Measurements from ENCODE around the gene BCL6. TPM values are rescaled to one million over a fixed set of nuclear protein-coding genes. Genes with fewer than 3 reads are reported as not detected.

BCL6 gene
- total and polyA plus RNA-seq, 9 donors: 46.3 to 91.1 (median 54.7) TPM

DNA sequence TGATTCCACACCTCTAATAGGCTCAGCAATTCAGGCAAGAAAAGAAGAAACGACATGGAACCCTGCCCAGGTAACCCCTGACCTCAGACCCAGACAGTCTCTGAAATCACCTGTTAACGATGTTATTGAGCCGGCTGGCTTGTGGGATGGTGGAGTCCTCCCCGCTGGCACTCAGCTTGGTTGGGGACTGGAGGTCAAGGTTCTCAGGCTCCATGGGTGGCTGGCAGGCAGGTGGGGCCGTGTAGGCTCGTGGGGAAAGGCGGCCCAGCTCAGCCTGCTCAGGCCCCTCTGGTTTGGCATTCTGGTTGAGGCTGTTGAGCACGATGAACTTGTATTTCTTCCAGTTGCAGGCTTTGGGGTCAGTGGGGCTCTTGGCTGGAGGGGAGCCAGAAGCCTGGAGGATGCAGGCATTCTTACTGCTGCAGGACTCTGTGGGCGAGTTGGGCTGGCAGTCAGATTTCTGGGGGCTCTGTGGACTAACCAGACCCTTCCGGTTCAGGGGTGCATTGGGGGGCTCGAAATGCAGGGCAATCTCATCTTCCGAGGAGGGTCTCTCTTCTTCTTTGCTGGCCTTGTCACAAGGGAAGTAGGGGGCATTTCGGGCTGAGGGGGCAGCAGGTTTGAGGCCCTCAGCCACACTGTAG lies 16.2 kb downstream of the BCL6 start:
- Histone ChIP-seq H3K36me3 (no peaks in the 10 kb centered on the region), H3K27ac (no peak overlapping the region), H3K27me3 (no peaks in the 10 kb centered on the region), H3K4me1 (ENCODE audit: insufficient read depth) (no peaks in the 10 kb centered on the region), H3K9me3 (no peaks in the 10 kb centered on the region), H3K4me3 (no peak overlapping the region)
- WGBS, 3 donors: 71 to 72% (median 72%) methylated on average over 12 to 13 of the region's 13 CpGs
- DNase-seq: no peak
- intact Hi-C loops (cut with DNase I): no loop called here
- TF ChIP-seq POLR2A (IDR thresholded peaks at IDR 0.05): no peak
- no peak for TF ChIP-seq EP300 (IDR thresholded peaks at IDR 0.05)
- TF ChIP-seq, protein P1, sequence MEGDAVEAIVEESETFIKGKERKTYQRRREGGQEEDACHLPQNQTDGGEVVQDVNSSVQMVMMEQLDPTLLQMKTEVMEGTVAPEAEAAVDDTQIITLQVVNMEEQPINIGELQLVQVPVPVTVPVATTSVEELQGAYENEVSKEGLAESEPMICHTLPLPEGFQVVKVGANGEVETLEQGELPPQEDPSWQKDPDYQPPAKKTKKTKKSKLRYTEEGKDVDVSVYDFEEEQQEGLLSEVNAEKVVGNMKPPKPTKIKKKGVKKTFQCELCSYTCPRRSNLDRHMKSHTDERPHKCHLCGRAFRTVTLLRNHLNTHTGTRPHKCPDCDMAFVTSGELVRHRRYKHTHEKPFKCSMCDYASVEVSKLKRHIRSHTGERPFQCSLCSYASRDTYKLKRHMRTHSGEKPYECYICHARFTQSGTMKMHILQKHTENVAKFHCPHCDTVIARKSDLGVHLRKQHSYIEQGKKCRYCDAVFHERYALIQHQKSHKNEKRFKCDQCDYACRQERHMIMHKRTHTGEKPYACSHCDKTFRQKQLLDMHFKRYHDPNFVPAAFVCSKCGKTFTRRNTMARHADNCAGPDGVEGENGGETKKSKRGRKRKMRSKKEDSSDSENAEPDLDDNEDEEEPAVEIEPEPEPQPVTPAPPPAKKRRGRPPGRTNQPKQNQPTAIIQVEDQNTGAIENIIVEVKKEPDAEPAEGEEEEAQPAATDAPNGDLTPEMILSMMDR (IDR thresholded peaks at IDR 0.05): no peak

DNA sequence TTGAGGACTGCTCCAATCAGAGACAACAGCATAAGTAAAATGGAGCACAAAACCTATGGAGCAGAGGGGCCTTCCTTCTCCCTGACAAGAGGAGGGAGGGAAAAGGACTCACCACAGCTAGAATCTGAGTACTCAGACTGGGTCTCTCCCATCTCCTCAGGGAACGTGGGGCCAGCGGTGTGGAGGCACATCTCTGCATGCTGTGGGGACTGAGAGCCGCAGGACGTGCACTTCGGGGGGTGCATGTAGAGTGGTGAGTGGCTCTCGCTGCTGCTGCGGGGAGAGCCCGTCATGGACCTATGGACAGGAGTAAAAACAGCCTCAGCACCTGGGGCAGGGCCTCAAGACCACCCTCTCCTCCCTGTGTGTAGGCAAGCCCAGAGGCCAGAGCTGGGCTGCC lies 17.0 kb downstream of the BCL6 start:
- H3K27ac ChIP-seq: no peak overlapping the region
- no peak for DNase-seq
- TF ChIP-seq EP300 (IDR thresholded peaks at IDR 0.05) (no peak), POLR2A (IDR thresholded peaks at IDR 0.05) (no peak)
- TF ChIP-seq, protein P1 (IDR thresholded peaks at IDR 0.05): no peak
- WGBS, 3 donors: 94 to 98% (median 95%) methylated on average over 8 of the region's 8 CpGs
- no peaks in the 10 kb centered on the region for H3K4me1 ChIP-seq (ENCODE audit: insufficient read depth)
- intact Hi-C loops (cut with DNase I): no loop called here
- no peaks in the 10 kb centered on the region for H3K36me3 ChIP-seq
- H3K27me3 ChIP-seq: no peaks in the 10 kb centered on the region
- no peaks in the 10 kb centered on the region for H3K9me3 ChIP-seq
- H3K4me3 ChIP-seq: no peak overlapping the region

DNA sequence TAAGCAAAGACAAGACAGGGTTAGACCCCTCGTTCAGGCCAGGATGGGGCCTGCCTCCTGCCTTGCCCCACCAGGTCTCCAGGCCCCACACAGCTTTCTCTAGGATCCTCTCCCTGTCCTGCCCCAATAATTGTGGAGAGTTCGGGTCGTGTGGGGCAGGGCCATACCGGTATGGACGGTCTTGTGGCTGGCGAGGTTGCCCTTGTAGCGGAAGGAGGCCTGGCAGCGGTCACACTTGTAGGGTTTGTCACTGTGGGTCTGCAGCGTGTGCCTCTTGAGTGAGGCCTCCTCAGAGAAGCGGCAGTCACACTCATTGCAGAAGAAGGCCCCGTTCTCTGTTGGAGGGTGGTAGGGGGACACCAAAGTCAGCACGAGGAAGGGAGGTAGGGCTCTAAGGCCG lies 18.7 kb downstream of the BCL6 start:
- no peak for TF ChIP-seq EP300 (IDR thresholded peaks at IDR 0.05)
- TF ChIP-seq, protein P1 (IDR thresholded peaks at IDR 0.05): no peak
- Histone ChIP-seq H3K9me3 (no peaks in the 10 kb centered on the region), H3K27ac (no peak overlapping the region), H3K4me3 (no peak overlapping the region), H3K27me3 (no peaks in the 10 kb centered on the region), H3K4me1 (ENCODE audit: insufficient read depth) (no peaks in the 10 kb centered on the region), H3K36me3 (no peaks in the 10 kb centered on the region)
- WGBS, 3 donors: 94 to 96% (median 95%) methylated on average over 13 of the region's 13 CpGs
- intact Hi-C loops (cut with DNase I): no loop called here
- no peak for DNase-seq

DNA sequence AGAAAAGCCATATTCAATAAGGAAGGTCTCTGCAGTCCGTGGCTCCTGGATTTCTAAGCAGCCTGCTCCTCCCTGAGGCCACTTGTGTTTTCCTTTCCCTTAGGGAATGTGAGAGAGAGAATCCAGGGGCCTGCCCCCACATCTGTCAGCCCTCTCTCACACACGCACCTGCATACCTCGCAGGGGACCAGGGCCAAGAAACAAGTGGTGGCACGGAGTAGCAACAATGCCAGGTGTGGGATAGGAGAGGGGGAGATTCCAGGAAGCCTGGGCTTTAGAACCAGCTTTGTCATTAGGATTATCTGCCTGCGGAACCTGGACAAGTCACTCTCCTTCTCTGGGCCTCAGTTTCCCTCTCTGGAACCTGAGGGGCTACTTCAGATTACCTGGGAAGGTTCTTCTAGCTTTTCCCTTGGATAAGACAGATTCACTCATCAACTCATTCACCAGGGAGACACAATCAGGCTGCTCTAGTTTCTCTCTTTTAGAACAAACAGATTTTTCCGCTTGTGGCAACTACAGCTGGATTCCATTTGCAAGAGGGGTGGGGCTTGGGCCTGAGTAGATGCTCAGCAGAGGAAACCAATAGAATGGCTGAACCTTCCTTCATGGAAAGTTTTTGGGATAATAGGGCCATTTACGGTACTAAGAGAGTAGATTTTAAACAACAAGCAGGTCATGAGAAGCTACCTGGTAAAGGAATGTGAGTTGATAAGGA lies 19.5 kb downstream of the BCL6 start:
- H3K4me3 ChIP-seq: no peak overlapping the region
- TF ChIP-seq, protein P1 (IDR thresholded peaks at IDR 0.05): no peak
- TF ChIP-seq POLR2A (IDR thresholded peaks at IDR 0.05) (no peak), EP300 (IDR thresholded peaks at IDR 0.05) (no peak)
- H3K4me1 ChIP-seq (ENCODE audit: insufficient read depth): no peaks in the 10 kb centered on the region
- H3K27me3 ChIP-seq: no peaks in the 10 kb centered on the region
- WGBS, 3 donors: 78 to 81% (median 78%) methylated on average over 7 of the region's 7 CpGs
- no peaks in the 10 kb centered on the region for H3K9me3 ChIP-seq
- H3K27ac ChIP-seq: no peak overlapping the region
- no peak for DNase-seq
- intact Hi-C loops (cut with DNase I): no loop called here
- no peaks in the 10 kb centered on the region for H3K36me3 ChIP-seq

Measured in ovary (tissue), 9 donors.